GM12892 (cell line): ENCODE measurements around the gene CYSTM1.

Experiments
- POLR2A ChIP-seq: IDR thresholded peaks from 2 replicates; pipeline ENCODE4 v1.6.1; 2011; ENCODE audit warnings: low read depth, low read length, control low read depth
- POLR2AphosphoS5 ChIP-seq: IDR thresholded peaks from 2 replicates; pipeline ENCODE4 v1.6.1; 2011; ENCODE audit warnings: low read depth, low read length, control low read depth
- TAF1 ChIP-seq: IDR thresholded peaks from 2 replicates; pipeline ENCODE4 v1.6.1; 2011; ENCODE audit warnings: low read depth, mild to moderate bottlenecking, control low read depth, low read length, borderline replicate concordance

GRCh38 chr5:140140435-140140834 is 34.6 kb upstream of the CYSTM1 start:
- TF ChIP-seq TAF1 (no peak), POLR2AphosphoS5 (no peak), POLR2A (no peak)
